GM21367 (cell line): Measurements from ENCODE around the gene CARD14.
"Not testable (repeated sequence)": the region's sequence is repeated elsewhere in the genome, so short reads cannot be mapped to it uniquely, and the experiment has no call there.

Experiments used
- ATAC-seq: cut with Tn5 transposase; IDR thresholded peaks from one replicate; pipeline ENCODE4 v1.9.1; 2021; ENCODE audit not compliant: unreplicated experiment

The CARD14 gene

GRCh38 chr17:80147035-80147822 lies 22.6 kb upstream of the CARD14 start, which contains the start of gene EIF4A3:
EIF4A3 (minus strand) TSS chr17:80147128; CDS start chr17:80146961, 167 bp downstream.
- ATAC-seq = peak; percentile 81

GRCh38 chr17:80151333-80151732 lies 18.5 kb upstream of the CARD14 start:
- ATAC-seq = no peak

GRCh38 chr17:80152081-80152702 lies 17.6 kb upstream of the CARD14 start:
- no peak for ATAC-seq

DNA sequence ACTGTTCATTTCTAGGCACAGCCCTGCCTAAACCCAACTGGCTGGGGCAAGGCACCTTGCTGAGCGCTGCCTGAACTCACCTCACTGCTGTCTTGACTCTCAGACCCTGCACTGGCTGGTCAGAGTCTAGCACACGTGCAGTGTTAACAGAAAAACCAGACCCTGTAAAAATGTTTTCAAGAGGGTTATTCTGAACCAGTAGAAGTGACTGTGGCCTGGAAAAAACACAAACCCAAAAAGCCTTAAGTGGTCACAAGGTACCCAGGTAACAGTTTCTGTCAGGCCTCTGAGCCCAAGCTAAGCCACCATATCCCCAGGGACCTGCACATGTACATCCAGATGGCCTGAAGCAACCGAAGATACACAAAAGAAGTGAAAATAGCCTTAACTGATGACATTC lies 16.8 kb upstream of the CARD14 start:
- ATAC-seq = peak; percentile 44

- ATAC-seq = no peak
These were observed 15.7 kb upstream of the CARD14 start for GRCh38 chr17:80154166-80154565.

DNA sequence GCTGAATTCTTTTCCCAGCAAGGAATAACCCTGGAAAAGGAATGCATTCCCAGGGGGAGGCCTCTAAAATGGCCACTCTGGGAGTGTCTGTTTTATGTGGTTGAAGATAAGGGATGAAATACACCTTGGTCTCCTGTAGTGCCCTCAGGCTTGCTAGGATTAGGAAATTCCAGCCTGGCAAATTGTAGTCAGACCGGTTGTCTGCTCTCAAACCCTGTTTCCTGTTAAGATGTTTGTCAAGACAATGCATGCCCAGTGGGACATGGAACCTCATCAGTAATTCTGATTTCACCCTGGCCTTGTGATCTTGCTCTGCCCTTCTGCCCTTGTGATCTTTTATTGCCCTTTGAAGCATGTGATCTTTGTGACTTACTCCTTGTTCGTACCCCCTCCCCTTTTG lies 14.2 kb upstream of the CARD14 start:
- not testable (repeated sequence) for ATAC-seq

DNA sequence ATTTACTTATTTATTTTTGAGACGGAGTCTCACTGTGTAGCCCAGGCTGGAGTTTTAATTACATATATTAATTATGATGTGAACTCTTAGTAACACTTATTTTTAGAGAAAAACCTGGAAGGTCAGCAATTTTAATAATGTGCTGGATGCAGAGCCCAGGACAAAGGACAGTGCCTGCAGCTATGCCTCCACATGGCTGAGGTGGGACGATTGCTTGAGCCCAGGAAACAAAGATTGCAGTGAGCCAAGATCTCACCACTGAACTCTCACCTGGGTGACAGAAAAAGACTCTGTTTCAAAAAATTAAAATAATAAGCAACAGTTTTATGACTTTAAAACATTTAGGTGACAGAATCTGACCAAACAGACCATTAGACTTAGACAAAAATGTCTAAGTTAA lies 11.0 kb upstream of the CARD14 start:
- ATAC-seq = no peak

DNA sequence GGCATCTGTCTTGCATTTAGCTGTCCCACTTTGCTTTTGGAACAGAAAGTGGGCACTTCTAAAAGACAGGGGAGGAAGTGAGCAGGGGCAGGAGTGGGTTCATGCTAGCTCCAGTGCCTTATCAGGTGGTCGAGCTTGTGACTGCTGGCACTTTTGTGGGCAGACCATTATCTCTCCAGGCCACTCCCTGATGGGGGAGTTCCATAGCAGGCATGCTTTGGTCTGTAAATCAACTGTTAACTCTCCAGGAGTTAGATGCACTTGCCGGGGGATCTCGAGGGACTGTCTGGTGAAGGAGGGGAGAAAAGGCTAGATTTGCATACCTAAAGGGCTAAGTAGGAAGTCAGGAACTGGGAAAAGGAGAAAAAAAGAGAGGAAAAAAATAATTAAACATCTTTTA lies 9.3 kb upstream of the CARD14 start:
- no peak for ATAC-seq

DNA sequence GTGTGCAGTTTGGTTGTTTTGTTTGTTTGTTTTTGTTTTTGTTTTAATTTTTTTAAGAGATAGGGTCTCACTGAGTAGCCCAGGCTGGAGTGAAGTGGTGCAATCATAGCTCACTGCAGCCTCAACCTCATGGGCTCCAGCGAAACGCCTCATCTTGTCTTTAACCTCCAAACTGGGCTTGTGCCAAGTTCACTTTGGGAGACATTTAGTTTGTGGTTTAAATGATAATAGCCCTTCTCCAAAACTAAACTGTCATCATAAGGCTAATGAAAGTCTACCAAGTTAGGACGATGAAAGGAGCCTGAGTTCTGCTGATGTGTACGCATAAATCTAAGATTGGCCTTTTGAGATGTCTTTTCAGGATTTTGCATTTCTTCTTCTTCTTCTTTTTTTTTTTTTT lies 6.5 kb upstream of the CARD14 start:
- no peak for ATAC-seq

DNA sequence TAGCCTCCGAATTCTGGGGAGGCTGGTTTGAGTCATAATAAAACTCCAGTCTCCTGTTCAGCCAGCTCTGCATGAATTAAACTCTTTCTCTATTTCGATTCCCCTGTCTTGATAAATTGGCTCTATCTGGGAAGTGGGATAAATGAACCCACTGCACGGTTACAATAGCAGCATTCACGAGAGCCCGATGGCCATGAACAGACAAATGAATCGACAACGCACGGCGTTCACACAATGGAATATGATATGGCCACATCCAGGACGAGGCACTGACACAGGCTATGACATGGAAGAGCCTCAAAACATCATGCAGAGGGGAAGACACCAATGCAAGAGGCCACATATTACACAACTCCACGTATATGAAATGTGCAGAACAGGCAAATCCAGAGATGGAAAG lies 5.6 kb upstream of the CARD14 start:
- no peak for ATAC-seq

DNA sequence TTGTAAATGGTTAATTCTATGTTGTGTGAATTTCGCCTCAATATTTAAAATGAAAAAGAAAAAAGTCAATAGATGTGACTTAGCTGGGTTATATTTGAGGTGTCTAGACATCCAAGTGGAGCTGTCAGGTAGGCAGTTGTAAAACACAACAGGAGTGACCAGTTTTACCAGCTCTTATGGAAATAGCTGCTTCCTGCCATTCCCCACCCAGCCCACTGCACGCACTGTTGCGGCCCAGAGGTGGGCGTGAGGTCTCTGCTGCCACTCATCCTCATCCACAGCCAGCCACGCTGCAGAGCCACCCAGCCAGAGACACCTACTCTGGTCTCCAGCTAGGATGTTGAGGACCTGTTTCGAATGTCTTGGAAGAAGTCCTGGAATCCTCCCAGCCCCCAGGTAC lies 3.4 kb upstream of the CARD14 start:
- ATAC-seq = no peak

DNA sequence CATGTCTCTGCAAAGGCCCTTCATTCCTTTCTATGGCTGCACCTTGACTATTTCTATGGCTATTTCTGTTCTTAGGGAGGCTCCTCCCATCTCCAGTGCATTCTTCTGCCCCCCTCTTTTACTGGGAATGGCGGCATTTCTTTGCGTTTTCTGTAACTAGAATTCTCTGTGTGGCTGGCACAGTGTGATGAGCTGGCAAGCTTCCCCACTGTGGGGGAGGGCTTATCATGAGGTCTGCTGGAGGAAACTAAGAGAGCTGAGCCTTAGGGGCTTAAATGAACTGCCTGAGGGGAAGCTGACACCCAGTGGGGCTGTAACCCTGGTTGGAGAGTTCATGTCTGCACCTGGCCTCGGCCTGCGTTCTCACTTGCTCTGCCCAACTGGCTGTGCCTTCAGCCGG lies 1.5 kb upstream of the CARD14 start:
- no peak for ATAC-seq

- ATAC-seq = no peak
These were observed 723 bp upstream of the CARD14 start for GRCh38 chr17:80169107-80169506.

DNA sequence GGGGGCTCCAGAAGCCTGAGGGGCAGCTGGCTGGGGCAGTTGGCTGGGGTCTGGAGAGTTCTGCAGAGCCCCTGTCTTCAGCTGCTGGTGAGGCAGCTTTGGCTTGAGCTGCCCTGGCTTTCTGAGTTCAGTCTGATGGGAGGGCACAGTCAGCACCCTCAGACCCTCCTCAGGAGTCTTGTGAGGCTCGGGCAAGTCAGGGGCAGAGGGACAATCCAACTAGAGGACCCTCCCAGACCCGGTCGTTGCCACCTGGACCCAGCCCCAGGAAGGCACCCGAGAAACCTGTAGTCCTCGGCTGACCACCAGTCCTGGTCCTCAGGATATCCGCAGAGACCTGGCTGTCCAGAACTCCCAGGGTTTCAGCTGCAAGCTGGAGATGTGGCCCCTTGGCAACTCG lies 1.9 kb downstream of the CARD14 start:
- ATAC-seq = no peak

DNA sequence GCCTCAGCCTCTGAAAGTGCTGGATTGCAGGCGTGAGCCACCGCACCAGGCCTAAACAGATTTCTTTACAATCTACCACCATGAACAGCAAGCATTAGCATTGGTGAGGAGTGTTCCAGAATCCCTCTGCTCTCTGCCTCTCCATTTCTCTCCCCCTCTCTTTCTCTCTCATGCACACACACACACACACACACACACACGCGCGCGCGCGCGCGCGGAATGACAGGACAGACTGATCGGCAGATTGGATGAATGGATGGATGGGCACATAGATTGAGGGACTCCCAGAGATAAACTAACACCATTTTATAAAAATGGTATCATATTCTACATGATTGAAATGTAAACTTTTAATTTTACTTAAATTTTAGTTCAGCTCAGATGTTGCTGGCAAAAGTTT lies 3.3 kb downstream of the CARD14 start:
- no peak for ATAC-seq

DNA sequence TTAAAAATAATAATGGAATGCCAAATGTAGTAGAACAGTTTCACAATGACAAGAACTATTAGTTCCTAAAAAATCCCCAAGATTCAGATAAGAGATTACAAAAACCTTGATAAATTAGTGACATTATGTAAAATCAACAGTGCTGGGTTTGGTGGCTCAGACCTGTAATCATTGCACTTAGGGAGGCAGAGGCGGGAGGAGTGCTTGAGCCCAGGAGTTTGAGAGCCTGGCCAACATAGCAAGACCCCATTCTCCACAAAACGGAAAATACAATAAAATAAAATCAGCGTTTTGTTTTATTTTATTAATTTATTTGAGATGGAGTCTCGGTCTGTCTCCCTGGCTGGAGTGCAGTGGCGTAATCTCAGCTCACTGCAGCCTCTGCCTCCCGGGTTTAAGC lies 4.1 kb downstream of the CARD14 start:
- no peak for ATAC-seq

DNA sequence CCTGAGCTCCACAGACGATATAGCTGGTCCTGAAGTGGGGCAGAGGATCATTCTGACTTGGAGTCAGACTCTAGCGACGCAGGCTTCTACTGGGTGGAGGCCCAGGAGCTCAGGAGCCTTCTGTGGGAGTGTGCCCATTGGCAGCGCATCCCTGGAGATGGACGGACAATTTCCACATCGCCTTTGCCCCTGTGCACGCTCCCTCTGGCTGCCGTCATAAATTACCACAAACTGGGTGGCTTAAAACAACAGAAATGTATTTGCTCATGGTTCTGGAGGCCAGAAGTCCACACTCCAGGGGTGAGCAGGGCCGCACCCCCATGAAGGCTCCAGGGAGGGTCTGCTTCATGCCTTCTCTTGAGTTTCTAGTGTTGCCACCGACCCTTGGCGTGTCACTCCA lies 6.9 kb downstream of the CARD14 start:
- ATAC-seq = no peak

DNA sequence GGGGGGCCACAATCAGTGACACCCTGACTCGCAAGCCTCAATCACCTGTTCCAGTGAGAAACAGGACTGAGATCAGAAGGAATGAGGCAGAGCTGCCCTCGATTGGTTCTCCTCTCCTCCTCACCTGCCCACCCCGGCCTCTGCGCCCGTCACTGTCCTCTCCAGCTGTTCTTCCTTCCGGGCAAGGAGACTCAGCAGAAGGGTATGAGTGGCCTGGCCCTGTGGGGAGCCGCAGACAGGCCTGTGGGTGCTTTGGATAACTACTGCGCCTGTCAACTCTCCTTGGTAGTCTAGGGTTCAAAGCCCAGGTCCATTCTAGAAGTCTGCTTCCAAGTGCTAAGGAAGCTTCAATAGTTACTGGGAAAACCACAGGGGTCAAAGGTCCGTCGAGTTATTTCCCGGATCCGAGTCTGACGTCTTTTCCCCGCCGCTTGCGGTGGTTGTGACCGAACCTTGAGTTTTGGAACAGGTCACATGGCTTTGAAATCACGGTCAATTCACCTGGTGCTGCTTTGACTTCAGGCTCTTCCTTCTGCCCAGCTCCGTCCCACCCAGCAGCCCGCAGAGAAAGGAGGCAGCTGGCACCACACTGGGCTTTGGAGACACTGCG lies 8.3 kb downstream of the CARD14 start:
- no peak for ATAC-seq

GRCh38 chr17:80180192-80180591 lies 10.4 kb downstream of the CARD14 start:
- ATAC-seq = no peak

DNA sequence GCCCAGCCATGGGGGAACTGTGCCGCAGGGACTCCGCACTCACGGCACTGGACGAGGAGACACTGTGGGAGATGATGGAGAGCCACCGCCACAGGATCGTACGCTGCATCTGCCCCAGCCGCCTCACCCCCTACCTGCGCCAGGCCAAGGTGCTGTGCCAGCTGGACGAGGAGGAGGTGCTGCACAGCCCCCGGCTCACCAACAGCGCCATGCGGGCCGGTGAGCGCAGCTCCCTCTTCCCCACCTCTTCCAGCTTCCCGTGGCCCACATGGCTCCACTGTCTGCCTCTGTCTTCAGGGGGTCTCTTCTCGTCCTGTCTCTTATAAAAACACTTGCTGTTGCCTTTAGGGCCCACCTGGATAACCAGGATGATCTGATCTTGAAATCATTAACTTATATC lies 11.6 kb downstream of the CARD14 start:
- ATAC-seq = no peak

- ATAC-seq = no peak
These were observed 12.5 kb downstream of the CARD14 start for GRCh38 chr17:80182118-80182844.

DNA sequence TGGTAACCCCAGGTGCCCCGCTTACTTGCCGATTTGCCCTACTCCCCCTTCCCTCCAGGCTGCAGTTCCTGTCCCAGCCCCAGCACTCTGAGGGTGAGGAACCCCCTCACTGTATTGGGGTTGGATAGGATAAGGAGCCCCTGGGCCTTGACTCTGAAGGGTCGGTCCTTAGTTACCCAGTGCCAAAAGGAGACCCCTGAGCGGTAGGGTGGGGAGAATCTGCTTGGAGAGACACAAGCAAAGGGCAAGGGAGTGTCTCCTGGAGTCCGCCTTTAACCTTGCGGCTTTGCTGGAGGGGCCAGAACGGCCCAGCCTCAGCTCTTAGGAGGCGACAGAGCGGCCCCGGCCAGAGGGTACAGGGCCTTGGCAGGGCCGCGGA lies 13.0 kb downstream of the CARD14 start:
- no peak for ATAC-seq
